Activated CD4-positive, CD25-positive, alpha-beta regulatory T cell treated with anti-CD3 and anti-CD28 coated beads, Interleukin-2, amount 50 U/mL, for 72 hours (primary cell): Measurements from ENCODE around the gene CELF3.
"Not testable (repeated sequence)": the region's sequence is repeated elsewhere in the genome, so short reads cannot be mapped to it uniquely, and the experiment has no call there.

Experiments used
- DNase-seq: peaks from one replicate; pipeline ENCODE4 v3.0.0; 2021

The CELF3 gene

GRCh38 chr1:151693057-151693651, 23.4 kb downstream of the CELF3 start:
- DNase-seq = no peak

GRCh38 chr1:151692226-151692625, 24.4 kb downstream of the CELF3 start:
- no peak for DNase-seq

GRCh38 chr1:151689494-151689893, 27.1 kb downstream of the CELF3 start:
- DNase-seq = no peak

- no peak for DNase-seq
Measured at GRCh38 chr1:151686561-151686960, 30.0 kb downstream of the CELF3 start.

GRCh38 chr1:151684128-151684527, 32.5 kb downstream of the CELF3 start:
- DNase-seq = no peak

GRCh38 chr1:151682901-151683300, 33.7 kb downstream of the CELF3 start:
- DNase-seq = not testable (repeated sequence)

GRCh38 chr1:151681923-151682322, 34.7 kb downstream of the CELF3 start:
- DNase-seq = no peak

- no peak for DNase-seq
Measured at GRCh38 chr1:151680826-151681225, 35.8 kb downstream of the CELF3 start.

GRCh38 chr1:151680391-151680790, 36.2 kb downstream of the CELF3 start:
- DNase-seq = no peak

GRCh38 chr1:151673407-151673806, 43.2 kb downstream of the CELF3 start:
- DNase-seq = no peak

- not testable (repeated sequence) for DNase-seq
Measured at GRCh38 chr1:151670036-151670675, 46.4 kb downstream of the CELF3 start.

GRCh38 chr1:151668090-151668489, 48.5 kb downstream of the CELF3 start:
- DNase-seq = no peak

GRCh38 chr1:151661751-151662150, 54.9 kb downstream of the CELF3 start:
- no peak for DNase-seq

- no peak for DNase-seq
Measured at GRCh38 chr1:151655371-151655770, 61.2 kb downstream of the CELF3 start.

- DNase-seq = no peak
Measured at GRCh38 chr1:151653397-151653796, 63.2 kb downstream of the CELF3 start.
